ENCODE measurements around the gene PHLDA2.

The PHLDA2 gene

DNA sequence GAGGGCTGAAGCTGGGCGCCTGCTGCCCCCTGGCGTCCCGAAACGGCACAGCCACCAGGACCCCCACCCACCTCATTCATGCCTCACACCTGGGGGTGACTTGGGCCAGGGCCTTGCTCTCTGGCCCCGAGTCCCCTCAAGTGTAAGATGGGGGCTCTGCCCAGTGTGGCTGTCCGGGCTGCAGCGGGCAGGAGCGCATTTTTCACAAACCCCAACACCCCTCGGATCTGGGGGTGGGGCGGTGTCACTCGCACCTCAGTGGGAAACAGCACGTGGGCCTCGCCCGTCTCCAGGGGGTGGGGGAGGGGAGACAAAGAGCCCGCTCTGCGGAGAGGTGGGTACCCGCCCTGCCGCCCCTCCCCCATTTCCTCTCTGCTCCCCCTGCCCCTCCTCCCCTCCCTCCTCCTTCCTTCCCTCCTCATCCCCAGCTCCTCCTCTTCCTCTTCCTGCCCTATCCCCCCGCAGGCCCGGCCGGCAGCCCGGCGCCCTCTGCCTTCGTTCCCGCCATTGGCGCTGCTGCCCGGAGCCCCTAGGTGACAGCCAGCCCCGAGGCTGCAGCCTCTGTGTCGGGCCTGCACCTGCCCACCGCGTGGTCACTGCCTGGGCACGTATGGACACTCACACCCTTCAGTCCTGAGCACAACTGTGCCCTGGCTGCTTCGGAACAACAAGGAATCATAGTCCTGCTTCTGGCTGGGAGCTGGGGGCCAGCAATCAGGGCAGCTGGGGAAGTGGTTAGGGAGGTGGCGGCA lies 36.8 kb downstream of the PHLDA2 start:
- peak; percentile 59 for DNase-seq

- DNase-seq = peak; percentile 22
Observed at GRCh38 chr11:2891326-2892214, 37.6 kb downstream of the PHLDA2 start.

DNA sequence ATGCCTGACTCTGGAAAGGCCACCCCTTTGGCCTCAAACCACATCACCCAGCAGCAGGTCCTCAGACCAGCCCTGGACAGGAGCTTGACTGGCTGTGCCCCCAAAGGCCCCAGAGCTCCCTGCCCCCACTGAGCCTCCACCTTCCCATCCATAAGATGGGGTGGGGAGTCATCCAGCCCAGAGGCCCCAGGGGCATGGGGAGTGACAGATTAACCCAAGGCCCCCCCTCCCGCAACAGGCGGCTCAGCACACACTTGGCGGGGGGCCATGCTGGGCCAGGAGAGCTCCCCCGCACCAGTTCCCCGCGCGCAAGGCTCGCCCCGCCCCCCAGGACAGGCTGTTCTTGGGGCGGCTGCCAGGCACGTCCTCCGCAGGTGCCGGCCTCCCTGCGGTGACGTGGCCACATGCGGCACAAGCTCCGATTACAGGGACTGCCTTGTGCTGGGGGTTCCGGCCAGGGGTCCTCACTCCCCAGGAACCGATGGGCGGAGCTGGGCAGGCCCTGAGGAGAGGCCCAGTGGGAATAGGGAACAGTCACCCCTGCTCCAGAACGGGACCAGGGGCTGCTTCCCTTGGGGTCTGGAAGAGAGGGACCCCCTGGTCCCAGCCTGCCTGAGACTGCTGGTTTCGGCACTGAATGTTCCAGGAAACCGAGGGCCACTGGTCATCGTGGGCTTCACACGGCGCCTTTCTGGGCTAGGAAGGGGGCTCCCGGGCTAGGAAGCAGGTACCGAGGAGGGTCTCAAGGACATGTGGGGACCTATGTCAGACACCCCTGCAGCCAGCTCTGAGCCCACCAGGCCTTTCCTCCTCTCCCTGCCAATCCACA lies 38.5 kb downstream of the PHLDA2 start:
- peak; percentile 23 for DNase-seq

DNA sequence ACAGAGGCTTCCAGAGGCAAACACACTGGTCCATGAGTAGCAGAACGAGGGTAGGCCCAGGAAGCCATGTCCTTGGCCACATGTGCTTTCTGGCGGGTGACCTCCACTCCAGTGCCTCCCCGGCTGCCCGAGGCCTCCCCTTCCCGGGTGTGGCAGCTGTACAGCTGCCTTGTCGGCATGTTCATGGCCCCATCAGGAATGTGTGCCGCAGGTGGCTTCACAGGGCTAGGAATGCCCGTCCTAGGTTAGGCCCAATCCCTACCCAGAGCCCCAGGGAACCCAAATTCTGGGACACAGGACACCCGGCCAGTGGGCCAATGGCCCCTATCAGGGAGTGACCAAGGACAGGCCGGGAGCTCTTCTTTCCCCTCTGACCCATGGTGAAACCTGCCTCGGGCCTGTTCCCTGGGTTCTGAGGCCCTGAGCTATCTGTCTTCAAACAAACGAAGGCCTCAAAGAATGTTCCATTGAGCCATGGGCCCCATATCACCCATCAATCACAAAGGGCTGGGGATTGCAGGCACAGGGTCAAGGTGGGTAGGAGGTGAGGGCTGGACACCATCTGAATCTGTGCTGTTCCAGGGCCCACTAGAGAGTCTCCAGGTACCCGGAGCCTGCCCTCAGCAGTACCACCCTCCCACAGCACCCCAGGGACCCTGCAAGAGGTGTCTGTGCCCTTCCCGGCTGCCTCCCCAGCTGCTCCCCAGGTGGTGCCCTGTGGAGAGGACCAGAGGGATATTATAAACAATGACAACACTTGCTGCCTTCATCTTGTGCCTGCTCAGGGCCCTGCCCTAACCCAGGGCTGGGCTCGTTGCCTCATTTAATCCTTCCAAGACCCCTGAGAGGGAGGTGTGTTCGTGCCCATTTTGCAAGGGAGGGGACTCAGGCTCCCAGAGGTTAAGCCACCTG lies 39.6 kb downstream of the PHLDA2 start:
- DNase-seq = no peak

GRCh38 chr11:2888266-2888968 lies 40.8 kb downstream of the PHLDA2 start:
- DNase-seq = peak; percentile 66

- DNase-seq = no peak
Observed at GRCh38 chr11:2887515-2888195, 41.6 kb downstream of the PHLDA2 start.

- no peak for DNase-seq
Observed at GRCh38 chr11:2886936-2887335, 42.3 kb downstream of the PHLDA2 start.

DNA sequence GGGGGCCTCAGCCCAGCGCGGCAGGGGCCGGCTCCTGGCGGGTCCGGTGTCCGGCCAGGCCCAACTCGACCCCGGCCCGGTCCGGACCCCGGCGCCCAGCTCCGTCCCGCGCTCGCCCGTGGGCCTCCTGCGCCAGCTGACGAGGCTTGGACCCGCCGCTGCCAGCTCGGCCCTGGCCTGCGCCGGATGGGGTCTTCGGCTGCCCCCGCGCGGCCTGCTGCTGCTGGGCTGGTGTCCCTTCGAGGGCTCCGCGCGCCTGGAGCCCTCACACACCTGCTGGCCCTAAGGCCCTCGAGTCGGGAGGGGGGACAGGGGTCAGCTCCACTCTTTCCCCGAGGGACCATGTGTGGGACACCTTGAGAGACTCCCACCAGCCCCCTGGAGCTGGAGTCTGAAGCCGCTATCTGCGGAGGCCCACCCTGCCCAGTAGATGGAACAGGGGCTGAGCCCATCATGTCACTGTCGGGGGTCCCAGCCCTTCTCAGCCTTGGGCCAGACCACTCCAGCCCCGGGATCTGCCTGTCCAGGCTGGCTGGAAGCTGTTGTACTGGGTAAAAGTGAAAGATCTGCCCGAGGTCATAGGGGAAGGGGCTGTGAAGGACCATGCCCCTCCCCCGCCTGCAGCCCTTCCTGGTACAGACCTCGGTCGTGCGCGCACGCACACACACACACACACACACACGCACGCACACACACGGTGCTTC lies 42.9 kb downstream of the PHLDA2 start:
- DNase-seq = no peak

DNA sequence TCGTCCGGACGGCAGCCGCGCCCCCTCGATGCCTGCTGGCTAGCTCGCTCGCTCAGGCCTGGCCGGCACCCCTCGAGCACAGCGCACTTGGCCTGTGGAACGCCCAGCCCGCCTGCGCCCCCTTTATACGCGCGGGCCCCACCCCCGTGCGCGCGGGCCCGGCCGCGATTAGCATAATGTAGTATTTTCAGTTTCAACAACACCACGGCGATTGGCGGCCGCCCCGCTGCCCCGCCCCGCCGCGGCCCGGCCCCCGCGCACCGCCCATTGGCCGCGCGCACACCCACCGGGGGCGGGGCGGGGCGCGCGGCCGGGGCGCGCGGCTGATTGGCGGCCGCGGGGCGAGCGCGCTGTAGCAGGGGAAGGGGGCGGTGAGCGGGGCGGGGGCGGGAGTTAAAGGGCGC lies 43.5 kb downstream of the PHLDA2 start, which contains the start of gene CDKN1C:
CDKN1C (minus strand) TSS at position 98 of the 404 bp plus-strand sequence. CDS start 319 bp downstream, outside the sequence.
- peak; percentile 59 for DNase-seq

DNA sequence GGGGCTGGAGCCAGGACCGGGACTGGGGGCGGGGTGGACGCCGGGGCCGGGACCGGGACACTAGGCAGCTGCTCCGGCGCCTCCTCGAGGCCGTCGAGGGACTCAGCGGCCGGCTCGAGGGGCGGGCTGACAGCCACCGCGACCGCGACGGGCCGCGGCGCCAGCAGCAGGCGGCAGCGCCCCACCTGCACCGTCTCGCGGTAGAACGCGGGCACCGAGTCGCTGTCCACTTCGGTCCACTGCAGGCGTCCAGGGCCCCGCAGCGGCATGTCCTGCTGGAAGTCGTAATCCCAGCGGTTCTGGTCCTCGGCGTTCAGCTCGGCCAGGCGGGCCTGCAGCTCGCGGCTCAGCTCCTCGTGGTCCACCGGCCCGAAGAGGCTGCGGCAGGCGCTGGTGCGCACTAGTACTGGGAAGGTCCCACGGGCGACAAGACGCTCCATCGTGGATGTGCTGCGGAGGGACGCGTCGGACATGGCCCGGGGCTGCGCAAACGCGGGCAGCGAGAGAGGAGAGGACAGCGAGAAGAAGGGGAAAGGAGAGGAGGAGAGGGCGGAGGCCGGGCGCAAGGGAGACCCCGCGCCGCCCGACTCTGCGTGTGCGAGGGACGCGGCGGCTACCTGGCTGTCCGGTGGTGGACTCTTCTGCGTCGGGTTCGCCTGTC lies 44.1 kb downstream of the PHLDA2 start:
- DNase-seq = no peak

DNA sequence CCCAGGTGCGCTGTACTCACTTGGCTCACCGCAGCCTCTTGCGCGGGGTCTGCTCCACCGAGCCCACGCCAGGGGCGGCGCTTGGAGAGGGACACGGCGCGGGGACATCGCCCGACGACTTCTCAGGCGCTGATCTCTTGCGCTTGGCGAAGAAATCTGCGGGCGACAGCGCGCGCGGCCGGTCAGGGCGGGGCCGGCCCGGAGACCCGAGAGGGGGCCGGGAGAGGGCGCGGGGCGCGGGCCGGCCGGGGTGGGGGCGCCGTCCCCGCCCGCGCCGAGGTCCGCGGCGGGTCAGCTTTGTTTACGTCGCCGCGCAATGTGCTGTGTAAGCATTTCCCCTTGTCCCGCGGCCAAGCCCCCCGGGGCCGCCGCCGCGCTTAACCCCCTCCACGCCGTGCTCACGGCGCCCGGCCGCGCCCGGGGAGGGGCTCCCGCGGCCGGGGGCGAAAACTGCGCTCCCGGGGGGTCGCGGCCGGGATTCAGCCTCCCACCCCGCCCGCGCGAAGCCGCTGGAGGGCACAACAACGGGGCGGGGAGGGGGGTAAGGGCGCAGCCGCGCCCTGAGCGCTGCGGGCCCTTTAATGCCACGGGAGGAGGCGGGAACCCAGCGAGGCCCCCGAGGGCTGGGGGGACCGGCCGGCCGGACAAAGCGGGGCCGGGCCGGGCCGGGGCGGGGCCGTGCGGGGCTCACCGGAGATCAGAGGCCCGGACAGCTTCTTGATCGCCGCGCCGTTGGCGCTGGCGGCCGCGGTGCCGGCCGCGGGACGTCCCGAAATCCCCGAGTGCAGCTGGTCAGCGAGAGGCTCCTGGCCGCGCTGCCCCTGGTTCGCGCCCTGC lies 45.0 kb downstream of the PHLDA2 start:
- DNase-seq = no peak

- DNase-seq = no peak
Observed at GRCh38 chr11:2883640-2883978, 45.6 kb downstream of the PHLDA2 start.

- no peak for DNase-seq
Observed at GRCh38 chr11:2882396-2883110, 46.7 kb downstream of the PHLDA2 start.

DNA sequence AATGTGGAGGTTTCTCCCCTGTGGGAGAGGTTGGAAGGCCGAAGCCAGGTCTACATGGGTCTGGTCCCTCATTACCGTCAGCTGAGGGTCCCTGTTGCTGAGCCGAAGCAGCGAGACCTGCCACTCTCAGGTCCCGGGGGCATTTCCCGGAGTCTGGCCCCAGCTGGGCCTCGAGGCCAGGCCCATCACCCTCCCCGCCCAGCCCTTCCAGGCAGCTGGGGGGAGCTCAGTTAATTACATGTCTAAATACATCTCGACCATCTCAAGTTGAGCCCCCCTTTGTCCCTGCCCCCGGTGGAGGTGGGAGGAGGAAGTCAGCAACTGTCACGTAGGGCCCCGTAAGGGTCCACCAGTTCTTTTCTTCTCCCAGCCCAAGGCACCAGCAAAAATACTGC lies 47.2 kb downstream of the PHLDA2 start:
- no peak for DNase-seq

DNA sequence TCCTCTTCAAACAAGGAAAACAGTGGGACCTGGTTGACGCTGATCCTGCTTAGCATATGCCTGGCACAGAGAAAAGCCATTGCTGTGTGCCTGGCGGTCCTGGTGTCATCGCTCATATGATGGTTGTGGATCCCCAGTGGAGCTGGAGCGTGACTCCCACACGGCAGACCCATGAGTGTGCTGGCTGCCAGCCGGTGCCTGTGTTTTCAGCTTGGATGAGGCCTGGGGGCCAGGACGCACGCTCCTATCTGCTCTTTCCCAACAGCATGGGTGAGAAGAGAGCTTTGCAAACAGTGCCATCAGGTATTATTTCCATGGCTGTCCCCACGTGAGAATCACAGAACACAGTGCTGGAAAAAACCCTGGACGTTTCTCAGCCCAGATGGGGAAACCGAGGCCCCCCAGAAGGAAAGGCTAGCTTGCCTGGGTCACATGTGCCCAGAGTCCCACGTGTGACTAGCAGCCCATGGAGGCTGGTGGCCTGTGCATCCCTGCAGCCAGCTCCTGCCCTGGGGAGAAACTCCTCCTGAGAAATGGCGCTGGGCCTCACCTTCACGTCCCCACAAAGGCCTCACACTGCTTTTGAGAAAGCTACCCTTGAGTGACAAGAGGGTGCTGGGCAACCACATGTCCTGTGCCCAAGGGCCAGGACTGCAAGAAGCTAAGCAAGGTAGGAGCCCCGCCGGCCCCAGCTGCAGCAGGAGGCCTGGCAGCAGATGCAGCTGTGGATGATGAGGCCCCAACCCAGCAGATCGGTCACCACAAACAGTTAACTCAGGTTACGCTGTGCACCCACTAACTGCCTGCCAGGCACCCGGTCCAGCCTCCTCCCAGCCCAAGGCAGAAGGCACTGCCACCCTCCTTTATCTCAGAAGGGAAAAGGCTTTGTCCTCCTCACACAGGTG lies 47.9 kb downstream of the PHLDA2 start:
- no peak for DNase-seq

DNA sequence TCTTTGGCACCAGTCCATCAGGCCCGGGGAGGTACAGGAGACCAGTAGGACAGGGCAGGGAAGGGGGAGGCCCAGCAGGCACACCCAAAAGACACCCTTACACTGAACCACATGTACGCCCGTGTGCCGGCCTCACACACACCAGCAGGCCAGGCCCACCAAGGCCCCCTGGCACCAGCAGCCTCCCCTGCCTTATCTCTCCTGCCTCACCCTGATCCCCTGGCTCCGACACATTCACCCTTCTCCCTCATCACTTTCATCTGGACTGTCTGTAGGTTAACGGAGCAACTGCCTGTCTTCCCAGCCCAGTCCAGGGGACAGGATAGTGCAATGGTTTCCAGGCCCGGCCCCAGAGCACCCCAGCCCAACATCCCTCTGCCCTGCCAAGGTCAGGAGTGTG lies 48.6 kb downstream of the PHLDA2 start:
- DNase-seq = no peak

DNA sequence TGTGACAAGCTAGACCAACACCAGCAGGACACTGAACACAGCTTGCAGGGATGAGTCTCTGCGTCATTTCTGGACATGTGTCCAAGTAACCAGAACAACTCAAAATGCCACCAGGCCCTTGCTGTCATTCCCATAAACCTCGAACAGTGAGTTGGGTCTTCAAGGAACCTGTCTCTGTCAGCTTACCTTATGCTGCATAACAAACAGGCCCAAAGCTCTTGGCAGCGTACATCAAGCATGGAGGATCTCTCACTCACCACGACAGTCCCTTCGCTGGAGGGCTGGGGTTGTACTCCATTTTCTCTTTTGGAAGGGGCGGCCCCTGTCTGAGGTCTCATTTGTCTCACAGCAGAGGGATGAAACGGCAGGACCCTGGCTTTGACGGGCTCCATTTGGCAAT lies 50.4 kb downstream of the PHLDA2 start:
- DNase-seq = no peak
